Raji (cell line): Measurements from ENCODE around the gene CHRNA10.

Experiments used
- POLR2A ChIP-seq: IDR thresholded peaks from 2 replicates; pipeline ENCODE4 v1.6.1; 2011; ENCODE audit warnings: low read depth, low read length, control low read depth; ENCODE audit not compliant: insufficient read depth

Gene CHRNA10

GRCh38 chr11:3639841-3640240 is 31.3 kb downstream of the CHRNA10 start:
- TF ChIP-seq POLR2A, result no peak

DNA sequence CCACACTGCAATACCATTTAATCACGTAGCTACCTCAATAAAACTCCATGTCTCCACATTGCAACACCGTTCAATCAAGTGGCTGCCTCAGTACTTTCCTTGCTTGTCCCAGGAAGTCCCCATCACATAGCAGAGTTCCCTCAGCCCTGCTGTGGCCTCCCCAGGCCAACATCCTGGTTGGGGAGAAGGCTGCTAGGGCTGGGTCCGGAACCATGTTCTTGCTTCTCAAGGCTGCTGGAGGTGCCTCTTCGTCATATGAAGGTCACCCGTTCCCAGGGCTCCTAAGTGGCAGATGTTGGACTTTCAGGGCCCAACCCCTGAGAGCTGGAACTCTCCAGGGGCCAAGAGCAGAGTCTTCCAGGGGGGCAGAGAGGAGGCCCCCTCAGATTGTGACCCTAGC is 32.7 kb downstream of the CHRNA10 start:
- no peak for TF ChIP-seq POLR2A

- no peak for TF ChIP-seq POLR2A
Measured at GRCh38 chr11:3637201-3637600, 34.0 kb downstream of the CHRNA10 start.

DNA sequence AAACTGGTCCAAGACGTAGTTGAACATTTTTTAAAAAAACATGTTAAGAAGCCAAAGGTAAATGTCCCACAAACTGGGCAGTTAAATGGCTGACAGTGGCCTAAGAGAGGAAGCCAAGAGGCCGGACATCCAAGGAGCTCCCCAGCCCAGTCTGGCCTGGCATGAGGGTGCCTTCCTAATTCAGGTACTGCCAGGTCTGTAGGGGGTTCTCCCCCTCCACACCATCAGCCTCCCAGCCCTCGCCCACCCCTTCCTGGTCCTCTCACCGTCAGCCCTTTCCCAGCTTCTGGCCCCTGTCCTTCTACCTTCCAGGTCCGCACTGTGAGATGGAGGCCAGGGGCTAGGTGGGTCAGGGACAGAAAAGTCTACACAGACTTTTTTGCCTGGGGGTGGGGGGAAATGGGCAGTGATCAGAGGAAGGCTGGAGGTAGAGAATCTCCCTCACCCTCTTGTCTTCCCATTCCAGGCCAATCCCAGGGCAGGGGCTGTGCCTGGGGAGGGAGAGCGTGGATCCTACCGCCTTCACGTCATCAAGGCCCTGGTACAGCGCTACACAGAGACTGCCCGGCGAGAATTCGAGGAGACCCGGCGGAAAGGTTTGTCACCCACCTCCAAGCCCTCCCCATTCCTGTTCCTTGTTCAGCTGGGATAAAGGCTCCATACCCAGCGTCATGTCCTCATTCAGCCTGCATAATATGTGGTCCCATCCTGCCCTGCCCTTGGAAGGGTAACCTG is 35.4 kb downstream of the CHRNA10 start:
- TF ChIP-seq POLR2A, result no peak

- no peak for TF ChIP-seq POLR2A
Measured at GRCh38 chr11:3632070-3632660, 39.0 kb downstream of the CHRNA10 start.

DNA sequence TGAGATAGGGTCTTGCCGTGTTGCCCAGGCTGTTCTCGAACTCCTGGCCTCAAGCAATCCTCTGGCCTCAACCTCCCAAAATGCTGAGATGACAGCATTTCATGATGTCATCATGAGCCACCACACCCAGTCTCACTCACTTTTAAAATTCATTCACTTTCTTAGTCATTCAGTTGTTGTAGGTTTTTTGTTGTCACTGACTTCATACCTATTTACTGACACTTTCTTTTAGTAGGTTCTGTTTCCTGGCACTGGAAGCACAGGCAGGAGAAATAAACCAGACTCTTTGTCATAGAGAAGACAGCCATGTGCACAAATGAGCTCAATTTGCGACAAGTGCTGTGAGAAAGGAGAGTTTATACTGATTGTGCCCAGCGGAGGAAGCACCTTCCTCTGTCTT is 39.9 kb downstream of the CHRNA10 start:
- TF ChIP-seq POLR2A, result no peak

GRCh38 chr11:3627291-3627690 is 43.9 kb downstream of the CHRNA10 start:
- no peak for TF ChIP-seq POLR2A

- TF ChIP-seq POLR2A, result no peak
Measured at GRCh38 chr11:3626250-3626960, 44.8 kb downstream of the CHRNA10 start.

- no peak for TF ChIP-seq POLR2A
Measured at GRCh38 chr11:3623767-3624458, 47.3 kb downstream of the CHRNA10 start.

GRCh38 chr11:3623121-3623520 is 48.1 kb downstream of the CHRNA10 start:
- TF ChIP-seq POLR2A, result no peak

- no peak for TF ChIP-seq POLR2A
Measured at GRCh38 chr11:3622521-3622920, 48.7 kb downstream of the CHRNA10 start.

GRCh38 chr11:3617990-3618389 is 53.2 kb downstream of the CHRNA10 start:
- TF ChIP-seq POLR2A, result no peak

DNA sequence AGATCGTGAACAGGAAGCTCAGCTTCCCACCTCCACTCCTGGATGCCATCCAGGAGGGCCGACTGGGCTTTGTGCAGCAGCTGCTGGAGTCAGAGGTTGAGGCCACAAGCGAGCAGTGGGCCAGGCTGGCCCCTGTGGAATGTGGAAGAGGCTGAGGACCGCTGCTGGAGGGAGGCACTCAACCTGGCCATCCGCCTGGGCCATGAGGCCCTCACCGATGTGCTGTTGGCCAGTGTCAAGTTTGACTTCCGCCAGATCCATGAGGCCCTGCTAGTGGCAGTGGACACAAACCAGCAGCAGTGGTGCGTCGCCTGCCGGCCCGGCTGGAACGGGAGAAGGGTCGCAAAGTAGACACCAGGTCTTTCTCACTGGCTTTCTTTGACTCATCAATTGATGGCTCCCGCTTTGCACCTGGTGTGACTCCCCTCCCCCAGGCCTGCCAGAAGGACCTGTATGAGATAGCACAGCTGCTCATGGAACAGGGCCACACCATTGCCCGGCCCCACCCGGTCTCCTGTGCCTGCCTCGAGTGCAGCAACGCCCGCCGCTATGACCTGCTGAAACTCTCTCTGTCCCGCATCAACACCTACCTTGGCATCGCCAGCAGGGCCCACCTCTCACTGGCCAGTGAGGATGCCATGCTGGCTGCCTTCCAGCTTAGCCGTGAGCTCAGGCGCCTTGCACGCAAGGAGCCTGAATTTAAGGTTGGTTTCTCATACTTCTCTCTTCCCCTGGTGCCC is 54.3 kb downstream of the CHRNA10 start:
- no peak for TF ChIP-seq POLR2A

DNA sequence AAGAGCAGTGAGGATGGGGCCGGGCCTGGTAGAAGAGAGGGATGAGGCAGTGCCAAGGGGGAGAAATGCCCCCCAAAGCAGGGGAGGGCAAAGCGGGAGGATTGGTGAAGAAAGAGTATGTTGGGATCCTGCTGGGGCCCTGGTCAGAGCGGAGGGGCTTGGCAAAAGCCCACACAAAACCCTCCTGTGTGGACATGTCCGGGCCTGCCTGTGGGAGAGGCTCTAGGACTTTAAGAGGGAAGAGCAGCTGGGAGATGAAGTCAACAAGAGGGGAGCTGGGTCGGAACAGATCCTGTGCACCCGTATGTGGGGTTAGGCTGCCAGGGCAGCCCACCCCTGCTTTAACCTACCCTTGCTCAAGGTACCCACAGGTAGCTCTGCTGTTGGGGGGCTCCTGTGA is 55.2 kb downstream of the CHRNA10 start:
- TF ChIP-seq POLR2A, result no peak
